HL-60 (cell line): ENCODE results near the gene CRMP1.

Source experiments
- POLR2AphosphoS5 ChIP-seq: IDR thresholded peaks from 2 replicates; pipeline ENCODE4 v1.6.1; 2012; ENCODE audit warnings: low read depth
- TF ChIP-seq, protein P1 (sequence below): IDR thresholded peaks from one replicate; pipeline ENCODE4 v1.5.1; 2011; ENCODE audit warnings: low read length, control low read depth, inconsistent platforms; ENCODE audit not compliant: insufficient read depth

GRCh38 chr4:5822619-5823018, 70.3 kb downstream of the CRMP1 start:
- TF ChIP-seq, protein P1, sequence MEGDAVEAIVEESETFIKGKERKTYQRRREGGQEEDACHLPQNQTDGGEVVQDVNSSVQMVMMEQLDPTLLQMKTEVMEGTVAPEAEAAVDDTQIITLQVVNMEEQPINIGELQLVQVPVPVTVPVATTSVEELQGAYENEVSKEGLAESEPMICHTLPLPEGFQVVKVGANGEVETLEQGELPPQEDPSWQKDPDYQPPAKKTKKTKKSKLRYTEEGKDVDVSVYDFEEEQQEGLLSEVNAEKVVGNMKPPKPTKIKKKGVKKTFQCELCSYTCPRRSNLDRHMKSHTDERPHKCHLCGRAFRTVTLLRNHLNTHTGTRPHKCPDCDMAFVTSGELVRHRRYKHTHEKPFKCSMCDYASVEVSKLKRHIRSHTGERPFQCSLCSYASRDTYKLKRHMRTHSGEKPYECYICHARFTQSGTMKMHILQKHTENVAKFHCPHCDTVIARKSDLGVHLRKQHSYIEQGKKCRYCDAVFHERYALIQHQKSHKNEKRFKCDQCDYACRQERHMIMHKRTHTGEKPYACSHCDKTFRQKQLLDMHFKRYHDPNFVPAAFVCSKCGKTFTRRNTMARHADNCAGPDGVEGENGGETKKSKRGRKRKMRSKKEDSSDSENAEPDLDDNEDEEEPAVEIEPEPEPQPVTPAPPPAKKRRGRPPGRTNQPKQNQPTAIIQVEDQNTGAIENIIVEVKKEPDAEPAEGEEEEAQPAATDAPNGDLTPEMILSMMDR = no peak
- TF ChIP-seq POLR2AphosphoS5 = no peak
